Measurements from ENCODE around the gene TP53. TPM values are rescaled to one million over a fixed set of nuclear protein-coding genes. Genes with fewer than 3 reads are reported as not detected.

TP53 gene
- total and polyA plus RNA-seq, 2 of the 4 experiments (the other 2 are of a cell fraction), result 31.2 to 48.5 TPM

DNA sequence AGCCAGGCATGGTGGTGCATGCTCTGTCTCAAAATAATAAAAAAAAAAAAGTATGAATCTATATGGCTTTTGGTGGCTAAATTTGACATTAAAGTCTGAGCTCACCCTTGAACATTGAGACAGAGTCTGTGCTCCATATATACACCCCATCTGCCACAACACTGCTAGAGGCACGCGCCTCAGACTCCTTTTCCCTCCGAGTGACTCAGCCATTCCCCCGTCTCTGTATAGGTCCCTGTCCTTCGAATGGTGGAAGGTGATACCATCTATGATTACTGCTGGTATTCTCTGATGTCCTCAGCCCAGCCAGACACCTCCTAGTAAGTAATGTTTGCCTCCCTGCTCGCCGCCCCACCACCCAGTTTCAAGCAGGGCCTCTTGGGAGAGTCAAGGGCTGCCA lies 13.2 kb upstream of the TP53 start:
- peaks cover 10% of the 10 kb centered on the region for H3K36me3 ChIP-seq (ENCODE audit: control insufficient read depth, insufficient read depth, low read length)
- no peak overlapping the region for H3K14ac ChIP-seq (replicated peaks; ENCODE audit: low read depth, low read length)
- H3K9me3 ChIP-seq (ENCODE audit: control insufficient read depth, insufficient read depth, low read length), result no peaks in the 10 kb centered on the region
- H3K9me1 ChIP-seq (ENCODE audit: insufficient read depth, low read length), result no peaks in the 10 kb centered on the region
- no peak overlapping the region for H4K91ac ChIP-seq (ENCODE audit: insufficient read depth, low read depth, low read length)
- ATAC-seq (ENCODE audit: low read depth) (no peak), DNase-seq (no peak)
- no peak overlapping the region for H2AK9ac ChIP-seq (replicated peaks; ENCODE audit: low read depth, low read length, poor library complexity)
- no CpG with 5 or more reads among the region's 7 CpGs for WGBS, 2 experiments (ENCODE audit: extremely low coverage in 2 of 2, insufficient read length in 1 of 2)
- CTCF ChIA-PET, result interaction anchor here (0.6 to 1.2 kb wide), 2 partner anchors 31 to 601 kb away, joined by 3 to 5 read pairs; no protein-coding TSS in a partner anchor
- H2BK15ac ChIP-seq (ENCODE audit: low read depth, low read length), result no peak overlapping the region
- H2BK5ac ChIP-seq (ENCODE audit: low read depth, low read length, poor library complexity, severe bottlenecking), result no peak overlapping the region
- no peak overlapping the region for H3K4me3 ChIP-seq (ENCODE audit: insufficient read depth, low read depth, low read length)
- no peak overlapping the region for H2BK120ac ChIP-seq (ENCODE audit: low read depth, low read length)
- dilution Hi-C loops (cut with HindIII; ENCODE audit: low sequenced_read_pairs, unreplicated experiment) (no loop called here), intact Hi-C loops (cut with micrococcal nuclease) (no loop called here), in situ Hi-C loops (cut with MboI; ENCODE audit: low sequenced_read_pairs) (no loop called here)
- no peak overlapping the region for H2AFZ ChIP-seq (replicated peaks; ENCODE audit: low read length, poor library complexity)
- H3K4me1 ChIP-seq (ENCODE audit: control insufficient read depth, insufficient read depth, low read length), result peaks cover 3% of the 10 kb centered on the region; the same call in 1 of the 2 replicates
- H3K4ac ChIP-seq (ENCODE audit: low read depth, low read length), result no peak overlapping the region
- no peak overlapping the region for H3K9ac ChIP-seq (ENCODE audit: low read depth, low read length)
- no peak overlapping the region for H3K23ac ChIP-seq (ENCODE audit: low read depth, low read length)
- no TSS peak for BruUV-seq (replicated peaks)
- no peaks in the 10 kb centered on the region for H4K20me1 ChIP-seq (ENCODE audit: insufficient read depth, low read length)
- H2BK20ac ChIP-seq (ENCODE audit: low read depth, low read length), result no peak overlapping the region
- POLR2A ChIA-PET (ENCODE audit: unreplicated experiment), result no interaction called here
- no peak overlapping the region for H3K27ac ChIP-seq (ENCODE audit: insufficient read depth, low read length)
- no peak overlapping the region for H4K5ac ChIP-seq (ENCODE audit: low read depth, low read length)
- no peak overlapping the region for H3K18ac ChIP-seq (ENCODE audit: low read depth, low read length)
- no peak overlapping the region for H3K56ac ChIP-seq (ENCODE audit: extremely low read depth, insufficient read depth, low read length)
- H2AK5ac ChIP-seq (ENCODE audit: low read depth, low read length), result no peak overlapping the region
- TF ChIP-seq MAFK (IDR thresholded peaks at IDR 0.05; ENCODE audit: low read depth, low read length) (no peak), MXI1 (IDR thresholded peaks at IDR 0.05; ENCODE audit: borderline replicate concordance, low read depth, low read length) (no peak), BHLHE40 (IDR thresholded peaks at IDR 0.05; ENCODE audit: low read depth, low read length) (no peak), POLR2A (IDR thresholded peaks at IDR 0.05; ENCODE audit: low read depth, low read length) (no peak), RAD21 (IDR thresholded peaks at IDR 0.05; ENCODE audit: low read length) (no peak), FOS (IDR thresholded peaks at IDR 0.05; ENCODE audit: low read depth, low read length) (no peak), RCOR1 (IDR thresholded peaks at IDR 0.05; ENCODE audit: insufficient replicate concordance, low read length) (no peak), SMC3 (IDR thresholded peaks at IDR 0.05; ENCODE audit: low read depth, low read length) (no peak), CHD1 (IDR thresholded peaks at IDR 0.05; ENCODE audit: low read depth, low read length) (no peak)
- TF ChIP-seq, protein P1, sequence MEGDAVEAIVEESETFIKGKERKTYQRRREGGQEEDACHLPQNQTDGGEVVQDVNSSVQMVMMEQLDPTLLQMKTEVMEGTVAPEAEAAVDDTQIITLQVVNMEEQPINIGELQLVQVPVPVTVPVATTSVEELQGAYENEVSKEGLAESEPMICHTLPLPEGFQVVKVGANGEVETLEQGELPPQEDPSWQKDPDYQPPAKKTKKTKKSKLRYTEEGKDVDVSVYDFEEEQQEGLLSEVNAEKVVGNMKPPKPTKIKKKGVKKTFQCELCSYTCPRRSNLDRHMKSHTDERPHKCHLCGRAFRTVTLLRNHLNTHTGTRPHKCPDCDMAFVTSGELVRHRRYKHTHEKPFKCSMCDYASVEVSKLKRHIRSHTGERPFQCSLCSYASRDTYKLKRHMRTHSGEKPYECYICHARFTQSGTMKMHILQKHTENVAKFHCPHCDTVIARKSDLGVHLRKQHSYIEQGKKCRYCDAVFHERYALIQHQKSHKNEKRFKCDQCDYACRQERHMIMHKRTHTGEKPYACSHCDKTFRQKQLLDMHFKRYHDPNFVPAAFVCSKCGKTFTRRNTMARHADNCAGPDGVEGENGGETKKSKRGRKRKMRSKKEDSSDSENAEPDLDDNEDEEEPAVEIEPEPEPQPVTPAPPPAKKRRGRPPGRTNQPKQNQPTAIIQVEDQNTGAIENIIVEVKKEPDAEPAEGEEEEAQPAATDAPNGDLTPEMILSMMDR (conservative IDR thresholded peaks at IDR 0.05; ENCODE audit: low read depth, low read length), result no peak
- H3K27me3 ChIP-seq (ENCODE audit: control insufficient read depth, insufficient read depth, low read length), result peaks cover 18% of the 10 kb centered on the region
- H3K79me1 ChIP-seq (ENCODE audit: low read depth in 1 of 2, low read length in 2 of 2), result no peaks in the 10 kb centered on the region
- no peak overlapping the region for H3K4me2 ChIP-seq (ENCODE audit: low read depth, low read length)
- H4K8ac ChIP-seq (ENCODE audit: low read depth in 2 of 2, low read length in 2 of 2), result no peak overlapping the region
